GM23338 (cell line): ENCODE data around the gene ATF5. TPM values are rescaled to one million over a fixed set of nuclear protein-coding genes. Genes with fewer than 3 reads are reported as not detected.

Experiments used
- ATAC-seq: fragments of 200-7000 bp; cut with Tn5 transposase; 3 replicates; pipeline ENCODE4 v1.9.1; 2020
- DNase-seq: peaks from one replicate; pipeline ENCODE4 v3.0.0-alpha.2; 2015; ENCODE audit warnings: low spot score
- H2AFZ ChIP-seq: fragments of 200-600 bp; sonication (generic); 2 replicates; pipeline ENCODE4 v1.8.0; 2016; ENCODE audit warnings: antibody characterized with exemption, mild to moderate bottlenecking, moderate library complexity
- H3F3A ChIP-seq: fragments of 200-600 bp; sonication (generic); replicated peaks from 2 replicates; pipeline ENCODE4 v1.8.0; 2017; ENCODE audit warnings: antibody characterized with exemption, mixed run types, low read depth
- H3K27ac ChIP-seq: fragments of 200-600 bp; sonication (generic); 2 replicates; pipeline ENCODE4 v1.6.1; 2016; ENCODE audit warnings: low read depth
- H3K27me3 ChIP-seq: fragments of 200-600 bp; sonication (generic); 2 replicates; pipeline ENCODE4 v1.8.0; 2016; ENCODE audit warnings: mild to moderate bottlenecking, mixed run types, moderate library complexity; ENCODE audit not compliant: insufficient read depth
- H3K36me3 ChIP-seq: fragments of 200-600 bp; sonication (generic); 2 replicates; pipeline ENCODE4 v1.8.0; 2016; ENCODE audit warnings: mild to moderate bottlenecking; ENCODE audit not compliant: insufficient read depth
- H3K4me1 ChIP-seq: fragments of 200-600 bp; sonication (generic); 2 replicates; pipeline ENCODE4 v1.8.0; 2016; ENCODE audit warnings: mild to moderate bottlenecking, moderate library complexity; ENCODE audit not compliant: insufficient read depth
- H3K4me2 ChIP-seq: fragments of 200-600 bp; sonication (generic); 2 replicates; pipeline ENCODE4 v1.7.1; 2017; ENCODE audit warnings: mixed run types
- H3K4me3 ChIP-seq: fragments of 200-600 bp; sonication (generic); 2 replicates; pipeline ENCODE4 v1.6.1; 2016; ENCODE audit warnings: mixed run types
- H3K79me2 ChIP-seq: fragments of 200-600 bp; sonication (generic); replicated peaks from 2 replicates; pipeline ENCODE4 v1.8.0; 2017; ENCODE audit warnings: mild to moderate bottlenecking; ENCODE audit not compliant: insufficient read depth
- H3K9me2 ChIP-seq: fragments of 200-600 bp; sonication (generic); 2 replicates; pipeline ENCODE4 v1.8.0; 2017; ENCODE audit not compliant: insufficient read depth
- H4K20me1 ChIP-seq: fragments of 200-600 bp; sonication (generic); replicated peaks from 2 replicates; pipeline ENCODE4 v1.8.0; 2017; ENCODE audit warnings: mild to moderate bottlenecking; ENCODE audit not compliant: insufficient read depth
- H3K27ac Mint-ChIP-seq: 2 replicates; pipeline ENCODE4 v1.8.0; 2020; ENCODE audit warnings: inconsistent platforms, mild to moderate bottlenecking, moderate library complexity, mixed read lengths
- H3K27me3 Mint-ChIP-seq: 3 replicates; pipeline ENCODE4 v1.8.0; 2022; ENCODE audit warnings: low read depth, mild to moderate bottlenecking, moderate library complexity, mixed read lengths, inconsistent platforms; ENCODE audit not compliant: insufficient read depth, poor library complexity
- H3K36me3 Mint-ChIP-seq: 3 replicates; pipeline ENCODE4 v1.8.0; 2021; ENCODE audit warnings: low read depth, mild to moderate bottlenecking, inconsistent platforms, moderate library complexity, mixed read lengths
- H3K4me1 Mint-ChIP-seq: 3 replicates; pipeline ENCODE4 v1.8.0; 2020; ENCODE audit warnings: mild to moderate bottlenecking, inconsistent platforms, mixed read lengths
- H3K4me3 Mint-ChIP-seq: 3 replicates; pipeline ENCODE4 v1.8.0; 2021; ENCODE audit warnings: moderate library complexity, mild to moderate bottlenecking, inconsistent platforms, mixed read lengths
- H3K9me3 Mint-ChIP-seq: 3 replicates; pipeline ENCODE4 v1.8.0; 2020; ENCODE audit warnings: moderate library complexity, mild to moderate bottlenecking, inconsistent platforms, mixed read lengths
- CREB1 ChIP-seq: fragments of 250-450 bp; sonication (Bioruptor Pico); IDR thresholded peaks from 2 replicates; pipeline ENCODE4 v1.5.0; 2020; ENCODE audit warnings: low read depth, mild to moderate bottlenecking, moderate library complexity
- EZH2phosphoT487 ChIP-seq: fragments of 200-600 bp; sonication (generic); IDR thresholded peaks from one replicate; pipeline ENCODE4 v1.8.1; 2018; ENCODE audit warnings: antibody characterized with exemption; ENCODE audit not compliant: unreplicated experiment
- NANOG ChIP-seq: IDR thresholded peaks from 2 replicates; pipeline ENCODE4 v1.6.1; 2016; ENCODE audit warnings: antibody characterized with exemption, borderline replicate concordance
- POLR2AphosphoS5 ChIP-seq: IDR thresholded peaks from 2 replicates; pipeline ENCODE4 v1.6.1; 2016; ENCODE audit warnings: antibody characterized with exemption, low read depth
- STAT1 ChIP-seq: IDR thresholded peaks from one replicate; pipeline ENCODE4 v1.6.1; 2016; ENCODE audit warnings: antibody characterized with exemption; ENCODE audit not compliant: unreplicated experiment
- ZNF114 ChIP-seq: fragments of 250-450 bp; sonication (Bioruptor Pico); IDR thresholded peaks from 2 replicates; pipeline ENCODE4 v1.5.0; 2020; ENCODE audit warnings: mild to moderate bottlenecking, moderate library complexity
- ZNF331 ChIP-seq: fragments of 250-450 bp; sonication (Bioruptor Pico); IDR thresholded peaks from 2 replicates; pipeline ENCODE4 v1.5.0; 2020; ENCODE audit warnings: low read depth, mild to moderate bottlenecking, moderate library complexity
- polyA plus RNA-seq: library from polyadenylated mRNA; unstranded; fragments of >200 nt; fragmentation: Nextera tagmentation; extraction: Ambion mirVana; gene quantifications from 2 replicates; pipeline ENCODE4 v1.2.1, GENCODE V29; 2016
- total RNA-seq: library from RNA; depleted of rRNA; stranded (reverse); fragments of >200 nt; shearing (Covaris generic); gene quantifications from 2 replicates; pipeline ENCODE4 v1.2.3, GENCODE V29; 2014
- TF ChIP-seq, protein P1 (sequence below): IDR thresholded peaks from 2 replicates; pipeline ENCODE4 v1.6.1; 2016; ENCODE audit warnings: antibody characterized with exemption
- TF ChIP-seq, protein P2 (sequence below): IDR thresholded peaks from one replicate; pipeline ENCODE4 v1.6.1; 2018; ENCODE audit warnings: antibody characterized with exemption; ENCODE audit not compliant: unreplicated experiment
- TF ChIP-seq, protein P3 (sequence below), 2 experiments: fragments of 200-600 bp in 1 of 2; sonication (generic) in 1 of 2; conservative IDR thresholded peaks; 2 replicates each; pipeline versions ENCODE4 v1.5.1 to v1.6.1; 2016 to 2017; ENCODE audit warnings: antibody characterized with exemption in 2 of 2, low read depth in 2 of 2, mild to moderate bottlenecking in 2 of 2, moderate library complexity in 1 of 2

The ATF5 gene
- total and polyA plus RNA-seq, 2 experiments from 2014 or later: 7.4 to 9.6 TPM

DNA sequence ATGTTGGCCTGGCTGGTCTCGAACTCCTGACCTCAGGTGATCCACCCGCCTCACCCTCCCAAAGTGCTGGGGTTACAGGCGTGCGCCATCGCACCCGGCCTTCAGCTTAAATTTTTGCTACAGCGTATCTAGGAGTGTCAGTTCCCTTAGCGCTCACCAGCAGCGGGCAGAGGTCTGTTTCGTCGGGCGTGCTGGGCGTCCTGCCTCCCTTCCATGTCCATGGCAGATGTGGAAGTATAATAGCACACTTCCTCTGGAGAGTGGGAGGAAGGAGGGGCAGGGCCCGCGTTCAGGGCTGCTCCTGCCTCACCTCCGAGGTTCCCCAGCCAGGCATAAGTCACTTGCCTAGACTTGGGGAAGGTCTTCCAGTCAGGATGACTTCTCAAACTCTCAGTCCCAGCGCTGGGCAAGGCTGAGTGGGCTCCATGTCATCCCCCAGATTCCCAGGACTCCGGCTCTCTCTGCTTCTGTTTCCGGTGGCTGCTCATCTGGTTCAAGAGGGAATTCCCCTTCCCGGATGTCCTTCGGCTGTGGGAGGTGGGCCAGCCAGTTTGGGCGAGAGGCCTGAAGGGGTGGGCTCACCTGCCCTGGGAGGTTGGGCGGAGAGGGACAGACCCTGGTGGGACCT is 41.9 kb upstream of the ATF5 start:
- H3K79me2 ChIP-seq: no peaks in the 10 kb centered on the region
- H3K4me1 ChIP-seq: peaks cover 9% of the 10 kb centered on the region; the same call in 1 of the 2 replicates
- Mint-ChIP-seq H3K27me3 (peaks cover 21% of the 10 kb centered on the region), H3K4me3 (no peak overlapping the region), H3K36me3 (peaks cover 51% of the 10 kb centered on the region), H3K9me3 (peaks cover 8% of the 10 kb centered on the region), H3K4me1 (peaks cover 9% of the 10 kb centered on the region), H3K27ac (no peak overlapping the region)
- H3K4me2 ChIP-seq: no peak overlapping the region
- H4K20me1 ChIP-seq: no peaks in the 10 kb centered on the region; the same call in 1 of the 2 replicates
- H2AFZ ChIP-seq: no peak overlapping the region
- no peak overlapping the region for H3K4me3 ChIP-seq
- no peak for TF ChIP-seq POLR2AphosphoS5
- TF ChIP-seq EZH2phosphoT487: no peak
- TF ChIP-seq, protein P1, sequence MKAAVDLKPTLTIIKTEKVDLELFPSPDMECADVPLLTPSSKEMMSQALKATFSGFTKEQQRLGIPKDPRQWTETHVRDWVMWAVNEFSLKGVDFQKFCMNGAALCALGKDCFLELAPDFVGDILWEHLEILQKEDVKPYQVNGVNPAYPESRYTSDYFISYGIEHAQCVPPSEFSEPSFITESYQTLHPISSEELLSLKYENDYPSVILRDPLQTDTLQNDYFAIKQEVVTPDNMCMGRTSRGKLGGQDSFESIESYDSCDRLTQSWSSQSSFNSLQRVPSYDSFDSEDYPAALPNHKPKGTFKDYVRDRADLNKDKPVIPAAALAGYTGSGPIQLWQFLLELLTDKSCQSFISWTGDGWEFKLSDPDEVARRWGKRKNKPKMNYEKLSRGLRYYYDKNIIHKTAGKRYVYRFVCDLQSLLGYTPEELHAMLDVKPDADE: no peak
- TF ChIP-seq ZNF331: no peak
- no peak for TF ChIP-seq STAT1
- TF ChIP-seq CREB1: no peak
- TF ChIP-seq, protein P2, sequence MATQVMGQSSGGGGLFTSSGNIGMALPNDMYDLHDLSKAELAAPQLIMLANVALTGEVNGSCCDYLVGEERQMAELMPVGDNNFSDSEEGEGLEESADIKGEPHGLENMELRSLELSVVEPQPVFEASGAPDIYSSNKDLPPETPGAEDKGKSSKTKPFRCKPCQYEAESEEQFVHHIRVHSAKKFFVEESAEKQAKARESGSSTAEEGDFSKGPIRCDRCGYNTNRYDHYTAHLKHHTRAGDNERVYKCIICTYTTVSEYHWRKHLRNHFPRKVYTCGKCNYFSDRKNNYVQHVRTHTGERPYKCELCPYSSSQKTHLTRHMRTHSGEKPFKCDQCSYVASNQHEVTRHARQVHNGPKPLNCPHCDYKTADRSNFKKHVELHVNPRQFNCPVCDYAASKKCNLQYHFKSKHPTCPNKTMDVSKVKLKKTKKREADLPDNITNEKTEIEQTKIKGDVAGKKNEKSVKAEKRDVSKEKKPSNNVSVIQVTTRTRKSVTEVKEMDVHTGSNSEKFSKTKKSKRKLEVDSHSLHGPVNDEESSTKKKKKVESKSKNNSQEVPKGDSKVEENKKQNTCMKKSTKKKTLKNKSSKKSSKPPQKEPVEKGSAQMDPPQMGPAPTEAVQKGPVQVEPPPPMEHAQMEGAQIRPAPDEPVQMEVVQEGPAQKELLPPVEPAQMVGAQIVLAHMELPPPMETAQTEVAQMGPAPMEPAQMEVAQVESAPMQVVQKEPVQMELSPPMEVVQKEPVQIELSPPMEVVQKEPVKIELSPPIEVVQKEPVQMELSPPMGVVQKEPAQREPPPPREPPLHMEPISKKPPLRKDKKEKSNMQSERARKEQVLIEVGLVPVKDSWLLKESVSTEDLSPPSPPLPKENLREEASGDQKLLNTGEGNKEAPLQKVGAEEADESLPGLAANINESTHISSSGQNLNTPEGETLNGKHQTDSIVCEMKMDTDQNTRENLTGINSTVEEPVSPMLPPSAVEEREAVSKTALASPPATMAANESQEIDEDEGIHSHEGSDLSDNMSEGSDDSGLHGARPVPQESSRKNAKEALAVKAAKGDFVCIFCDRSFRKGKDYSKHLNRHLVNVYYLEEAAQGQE: no peak
- no peak for TF ChIP-seq ZNF114 (CRISPR knock-in tag)
- no peak for TF ChIP-seq NANOG
- TF ChIP-seq, protein P3, sequence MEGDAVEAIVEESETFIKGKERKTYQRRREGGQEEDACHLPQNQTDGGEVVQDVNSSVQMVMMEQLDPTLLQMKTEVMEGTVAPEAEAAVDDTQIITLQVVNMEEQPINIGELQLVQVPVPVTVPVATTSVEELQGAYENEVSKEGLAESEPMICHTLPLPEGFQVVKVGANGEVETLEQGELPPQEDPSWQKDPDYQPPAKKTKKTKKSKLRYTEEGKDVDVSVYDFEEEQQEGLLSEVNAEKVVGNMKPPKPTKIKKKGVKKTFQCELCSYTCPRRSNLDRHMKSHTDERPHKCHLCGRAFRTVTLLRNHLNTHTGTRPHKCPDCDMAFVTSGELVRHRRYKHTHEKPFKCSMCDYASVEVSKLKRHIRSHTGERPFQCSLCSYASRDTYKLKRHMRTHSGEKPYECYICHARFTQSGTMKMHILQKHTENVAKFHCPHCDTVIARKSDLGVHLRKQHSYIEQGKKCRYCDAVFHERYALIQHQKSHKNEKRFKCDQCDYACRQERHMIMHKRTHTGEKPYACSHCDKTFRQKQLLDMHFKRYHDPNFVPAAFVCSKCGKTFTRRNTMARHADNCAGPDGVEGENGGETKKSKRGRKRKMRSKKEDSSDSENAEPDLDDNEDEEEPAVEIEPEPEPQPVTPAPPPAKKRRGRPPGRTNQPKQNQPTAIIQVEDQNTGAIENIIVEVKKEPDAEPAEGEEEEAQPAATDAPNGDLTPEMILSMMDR (conservative IDR thresholded peaks at IDR 0.05; ENCODE audit: low read depth in 2 of 2): no peak
- DNase-seq (no peak), ATAC-seq (no peak)
- H3K27me3 ChIP-seq: 0 out of 2 replicates have a peak, but pooled peaks cover 3% of the 10 kb centered on the region
- H3K27ac ChIP-seq: no peak overlapping the region
- H3F3A ChIP-seq: peaks cover 30% of the 10 kb centered on the region; the same call in 1 of the 2 replicates
- peaks cover 13% of the 10 kb centered on the region for H3K36me3 ChIP-seq
- no peaks in the 10 kb centered on the region for H3K9me2 ChIP-seq
